HepG2 (cell line): ENCODE measurements around the gene GADD45A. TPM values are rescaled to one million over a fixed set of nuclear protein-coding genes. Genes with fewer than 3 reads are reported as not detected.

Experiments
- ATAC-seq: fragments of 200-7000 bp; cut with Tn5 transposase; 3 replicates; pipeline ENCODE4 v1.9.1; 2020; ENCODE audit warnings: mild to moderate bottlenecking, moderate library complexity
- BruUV-seq: library from RNA; stranded (reverse); fragments of 400-500 nt; replicated peaks from 2 replicates; lab custom pipeline; 2021; lab: Mats Ljungman, UMichigan
- CTCF ChIA-PET: fragments of 300-600 bp; formaldehyde crosslinking; extraction: SDS; loops from one replicate; lab custom pipeline; 2021; ENCODE audit warnings: low total read pairs, inconsistent platforms, low intra/inter-chr PET ratio; lab: Yijun Ruan, JAX
- POLR2A ChIA-PET: fragments of 350-600 bp; sonication (Branson Sonifier 250); formaldehyde crosslinking; loops from one replicate; lab custom pipeline; 2020; ENCODE audit warnings: antibody characterized with exemption, inconsistent platforms; lab: Yijun Ruan, JAX
- DNase-seq: peaks from one replicate; pipeline ENCODE4 v3.0.0-alpha.2; 2015; ENCODE audit warnings: low spot score
- FAIRE-seq: peaks from 3 replicates; lab custom pipeline; 2011; peaks lifted over from hg19 to GRCh38; lab: Jason Lieb, UNC
- H2AFZ ChIP-seq: one replicate; pipeline ENCODE4 v1.6.1; 2011; ENCODE audit warnings: low read length, inconsistent platforms
- H3K27ac ChIP-seq: fragments of 300-600 bp; 3 replicates; pipeline ENCODE4 v1.8.0; 2011; ENCODE audit warnings: mixed run types, mild to moderate bottlenecking, mixed read lengths, low read length, inconsistent platforms; ENCODE audit not compliant: insufficient read depth; ENCODE audit errors: extremely low read length
- H3K27me3 ChIP-seq, 2 experiments: fragments of 200-600 bp in 1 of 2; 2 replicates in 1 of 2; 3 replicates in 1 of 2; pipeline versions ENCODE4 v1.6.0 to v1.8.0; 2011; ENCODE audit warnings: low read length in 2 of 2, mild to moderate bottlenecking in 2 of 2, moderate library complexity in 2 of 2, inconsistent platforms in 1 of 2; ENCODE audit not compliant: insufficient read depth in 2 of 2, control insufficient read depth in 1 of 2
- H3K36me3 ChIP-seq, 2 experiments: fragments of 200-600 bp in 1 of 2; replicated peaks in 1 of 2; 2 replicates in 1 of 2; 3 replicates in 1 of 2; pipeline versions ENCODE4 v1.5.1 to v1.8.0; 2011; ENCODE audit warnings: low read length in 2 of 2, inconsistent platforms in 1 of 2; ENCODE audit not compliant: insufficient read depth in 2 of 2, control insufficient read depth in 1 of 2
- H3K4me1 ChIP-seq: 2 replicates; pipeline ENCODE4 v1.5.1; 2012; ENCODE audit warnings: low read length, inconsistent platforms; ENCODE audit not compliant: insufficient read depth
- H3K4me2 ChIP-seq: 2 replicates; pipeline ENCODE4 v1.6.0; 2011; ENCODE audit warnings: low read depth, low read length, inconsistent platforms
- H3K4me3 ChIP-seq, 3 experiments: fragments of 200-600 bp in 1 of 3; sonication (generic), shearing (Covaris generic) in 1 of 3; replicated peaks in 1 of 3; 2 replicates each; pipeline ENCODE4 v1.5.1; 2011 to 2016; ENCODE audit warnings: low read length in 3 of 3, inconsistent platforms in 2 of 3, low read depth in 2 of 3, mild to moderate bottlenecking in 2 of 3, control low read depth in 1 of 3, mixed read lengths in 1 of 3; ENCODE audit not compliant: insufficient read depth in 1 of 3
- H3K79me2 ChIP-seq: one replicate; pipeline ENCODE4 v1.6.1; 2011; ENCODE audit warnings: low read length, inconsistent platforms; ENCODE audit not compliant: insufficient read depth
- H3K9ac ChIP-seq: 2 replicates; pipeline ENCODE4 v1.6.0; 2011; ENCODE audit warnings: mild to moderate bottlenecking, low read depth, low read length, inconsistent platforms; ENCODE audit not compliant: insufficient read depth
- H3K9me3 ChIP-seq: 2 replicates; pipeline ENCODE4 v1.5.1; 2012; ENCODE audit warnings: mild to moderate bottlenecking, low read length
- H4K20me1 ChIP-seq: 2 replicates; pipeline ENCODE4 v1.6.0; 2011; ENCODE audit warnings: inconsistent platforms, mild to moderate bottlenecking, low read length, moderate library complexity; ENCODE audit not compliant: insufficient read depth
- ATF7 ChIP-seq, 2 experiments: fragments of 450-650 bp in 1 of 2; sonication (generic) in 1 of 2; formaldehyde crosslinking in 1 of 2; IDR thresholded peaks; 2 replicates each; pipeline versions ENCODE4 v1.4.0 to v1.6.1; 2016 to 2020; ENCODE audit warnings: antibody characterized with exemption in 1 of 2, mild to moderate bottlenecking in 1 of 2, missing genetic modification reagents in 1 of 2
- CREBL2 ChIP-seq: sonication (generic); formaldehyde crosslinking; IDR thresholded peaks from 2 replicates; pipeline ENCODE4 v1.8.1; 2023; ENCODE audit warnings: missing genetic modification reagents, mild to moderate bottlenecking, borderline replicate concordance
- MEIS2 ChIP-seq: sonication (generic); formaldehyde crosslinking; IDR thresholded peaks from 2 replicates; pipeline ENCODE4 v1.9.0; 2021; ENCODE audit warnings: mild to moderate bottlenecking, missing genetic modification reagents
- MZF1 ChIP-seq: sonication (generic); formaldehyde crosslinking; IDR thresholded peaks from 2 replicates; pipeline ENCODE4 v1.8.1; 2023; ENCODE audit warnings: mild to moderate bottlenecking, missing genetic modification reagents, borderline replicate concordance
- RAD51 ChIP-seq: fragments of 450-650 bp; IDR thresholded peaks from 2 replicates; pipeline ENCODE4 v1.6.1; 2016; ENCODE audit warnings: borderline replicate concordance
- REXO4 ChIP-seq: sonication (generic); formaldehyde crosslinking; IDR thresholded peaks from 2 replicates; pipeline ENCODE4 v1.8.0; 2022; ENCODE audit warnings: missing genetic modification reagents, mild to moderate bottlenecking, borderline replicate concordance
- SP5 ChIP-seq: IDR thresholded peaks from 2 replicates; pipeline ENCODE4 v1.6.1; 2016; ENCODE audit warnings: low read depth, borderline replicate concordance
- UBTF ChIP-seq: sonication (generic); formaldehyde crosslinking; IDR thresholded peaks from 2 replicates; pipeline ENCODE4 v1.4.0; 2020; ENCODE audit warnings: mild to moderate bottlenecking, missing genetic modification reagents
- ZNF20 ChIP-seq: sonication (generic); formaldehyde crosslinking; IDR thresholded peaks from 2 replicates; pipeline ENCODE4 v1.4.0; 2020; ENCODE audit warnings: mild to moderate bottlenecking, moderate library complexity, missing genetic modification reagents
- ZNF337 ChIP-seq: sonication (generic); formaldehyde crosslinking; IDR thresholded peaks from 2 replicates; pipeline ENCODE4 v1.5.1; 2020; ENCODE audit warnings: missing genetic modification reagents, low read depth, mild to moderate bottlenecking, borderline replicate concordance
- ZNF556 ChIP-seq: sonication (generic); formaldehyde crosslinking; IDR thresholded peaks from 2 replicates; pipeline ENCODE4 v1.4.0; 2020; ENCODE audit warnings: mild to moderate bottlenecking, missing genetic modification reagents, borderline replicate concordance
- ZNF746 ChIP-seq: sonication (generic); formaldehyde crosslinking; IDR thresholded peaks from 2 replicates; pipeline ENCODE4 v1.8.0; 2022; ENCODE audit warnings: mild to moderate bottlenecking, missing genetic modification reagents
- ZNF772 ChIP-seq: sonication (generic); formaldehyde crosslinking; IDR thresholded peaks from 2 replicates; pipeline ENCODE4 v1.5.0; 2020; ENCODE audit warnings: mild to moderate bottlenecking, missing genetic modification reagents
- ZNF776 ChIP-seq: sonication (generic); formaldehyde crosslinking; IDR thresholded peaks from 2 replicates; pipeline ENCODE4 v1.4.0; 2020; ENCODE audit warnings: mild to moderate bottlenecking, missing genetic modification reagents
- ZSCAN12 ChIP-seq: sonication (generic); formaldehyde crosslinking; IDR thresholded peaks from 2 replicates; pipeline ENCODE4 v1.9.0; 2021; ENCODE audit warnings: mild to moderate bottlenecking, missing genetic modification reagents
- ZSCAN29 ChIP-seq: sonication (generic); formaldehyde crosslinking; conservative IDR thresholded peaks from 2 replicates; pipeline ENCODE4 v1.4.0; 2020; ENCODE audit warnings: mild to moderate bottlenecking, missing genetic modification reagents
- WGBS: methylation state at CpG from one replicate; pipeline ENCODE4 v1.1.6; 2017; ENCODE audit warnings: low lambda C conversion rate; 5-methylcytosine and 5-hydroxymethylcytosine counted together
- in situ Hi-C: cut with HindIII; loops from 2 replicates; pipeline ENCODE4 v1.10.0; 2017; ENCODE audit warnings: low pct_unique_long_range_greater_than_20kb; ENCODE audit not compliant: extremely low pct_ligation_motif_present
- intact Hi-C: fragments of 100-400 bp; cut with micrococcal nuclease; formaldehyde crosslinking; loops from one replicate; pipeline ENCODE4 v1.10.0; 2022; ENCODE audit not compliant: unreplicated experiment
- polyA plus RNA-seq, 8 experiments: library from polyadenylated mRNA; depleted of rRNA in 3 of 8; stranded (reverse) in 7 of 8; unstranded in 1 of 8; fragments of >200 nt; fragmentation: Illumina TruSeq in 4 of 8; extraction: Trizol in 4 of 8; gene quantifications; 2 replicates each; pipeline versions ENCODE4 v1.2.1 to v1.2.3, GENCODE V29; 2011 to 2016; ENCODE audit warnings: low read depth in 4 of 8, missing spikeins in 1 of 8, mixed read lengths in 1 of 8; ENCODE audit not compliant: insufficient read depth in 1 of 8
- total RNA-seq, 5 experiments: library from RNA; depleted of rRNA; stranded (reverse); fragments of >200 nt; fragmentation: Illumina TruSeq; extraction: Trizol; gene quantifications; 2 replicates each; pipeline ENCODE4 v1.2.3, GENCODE V29; 2016; ENCODE audit warnings: low read depth in 1 of 5

The GADD45A gene
- total and polyA plus RNA-seq, 2 of the 13 experiments (the other 11 are each of a cell fraction or from before 2014, with no cell fraction given) = 33.2 to 46.2 TPM

GRCh38 chr1:67651031-67651430 lies 34.0 kb upstream of the GADD45A start (continued):
- TF ChIP-seq ZNF337 (CRISPR knock-in tag) (no peak), CREBL2 (CRISPR knock-in tag) (no peak), REXO4 (no peak), ZSCAN29 (no peak), MZF1 (no peak), ZSCAN12 (CRISPR knock-in tag) (no peak), ZNF772 (CRISPR knock-in tag) (no peak), MEIS2 (CRISPR knock-in tag) (no peak), ZNF746 (CRISPR knock-in tag) (no peak)

- Histone ChIP-seq H3K4me3 (no peak overlapping the region), H3K27me3 (no peaks in the 10 kb centered on the region), H3K9ac (no peak overlapping the region), H3K4me1 (peaks cover 4% of the 10 kb centered on the region), H3K27ac (no peak overlapping the region), H3K79me2 (no peaks in the 10 kb centered on the region), H2AFZ (no peak overlapping the region), H3K4me2 (no peak overlapping the region), H3K9me3 (no peaks in the 10 kb centered on the region), H3K36me3 (no peaks in the 10 kb centered on the region), H4K20me1 (no peaks in the 10 kb centered on the region)
- 4% methylated on average over 2 of the region's 2 CpGs for WGBS
- DNase-seq (no peak), FAIRE-seq (no peak), ATAC-seq (no peak)
- BruUV-seq = no TSS peak
- TF ChIP-seq ZNF776 (no peak), ATF7 (IDR thresholded peaks at IDR 0.05) (no peak), ATF7 (CRISPR knock-in tag; IDR thresholded peaks at IDR 0.05) (no peak), UBTF (CRISPR knock-in tag) (no peak), RAD51 (no peak), SP5 (CRISPR knock-in tag) (no peak), ZNF556 (no peak), ZNF20 (CRISPR knock-in tag) (no peak)
- ChIA-PET CTCF (no interaction called here), POLR2A (no interaction called here)
- in situ Hi-C loops = no loop called here
- intact Hi-C loops = no loop called here
These were observed 32.2 kb upstream of the GADD45A start for GRCh38 chr1:67652800-67653199.
